Inflammatory macrophage (primary cell): ENCODE measurements around the gene SEC16B.

Experiments
- DNase-seq, 2 donors: peaks; one replicate each; pipeline ENCODE4 v3.0.0-alpha.2; 2020 to 2022

The SEC16B gene

GRCh38 chr1:177978530-177978929, 8.7 kb upstream of the SEC16B start:
- DNase-seq = no peak

GRCh38 chr1:177977141-177977540, 7.3 kb upstream of the SEC16B start:
- DNase-seq = no peak

- DNase-seq = no peak
These were observed 6.7 kb upstream of the SEC16B start for GRCh38 chr1:177976596-177976995.

- no peak for DNase-seq
These were observed 6.0 kb upstream of the SEC16B start for GRCh38 chr1:177975588-177976495.

GRCh38 chr1:177973585-177973984, 3.7 kb upstream of the SEC16B start:
- no peak for DNase-seq

- no peak for DNase-seq
These were observed 749 bp downstream of the SEC16B start for GRCh38 chr1:177969109-177969508.

GRCh38 chr1:177966199-177966598, 3.7 kb downstream of the SEC16B start:
- DNase-seq = no peak

GRCh38 chr1:177965293-177965692, 4.6 kb downstream of the SEC16B start:
- DNase-seq = no peak

- DNase-seq = no peak
These were observed 5.5 kb downstream of the SEC16B start for GRCh38 chr1:177964336-177964735.

- no peak for DNase-seq
These were observed 8.8 kb downstream of the SEC16B start for GRCh38 chr1:177960939-177961622.

- no peak for DNase-seq
These were observed 9.9 kb downstream of the SEC16B start for GRCh38 chr1:177959811-177960515.

GRCh38 chr1:177958092-177958491, 11.8 kb downstream of the SEC16B start:
- no peak for DNase-seq

- DNase-seq = no peak
These were observed 15.8 kb downstream of the SEC16B start for GRCh38 chr1:177954076-177954475.

- DNase-seq = no peak
These were observed 16.3 kb downstream of the SEC16B start for GRCh38 chr1:177953549-177953948.

GRCh38 chr1:177952691-177953090, 17.2 kb downstream of the SEC16B start:
- DNase-seq = no peak

GRCh38 chr1:177952249-177952648, 17.6 kb downstream of the SEC16B start:
- no peak for DNase-seq

GRCh38 chr1:177950506-177950905, 19.4 kb downstream of the SEC16B start:
- peak in 1 of 2 donors; percentile 47 for DNase-seq

- DNase-seq = peak; percentile 60 to 69
These were observed 21.4 kb downstream of the SEC16B start for GRCh38 chr1:177948336-177948972.

- no peak for DNase-seq
These were observed 22.2 kb downstream of the SEC16B start for GRCh38 chr1:177947623-177948022.

GRCh38 chr1:177945943-177946650, 23.8 kb downstream of the SEC16B start:
- peak; percentile 58 to 67 for DNase-seq

- no peak for DNase-seq
These were observed 25.6 kb downstream of the SEC16B start for GRCh38 chr1:177944016-177944949.
